GM18951 (cell line): ENCODE results near the gene ZNF653.

Experiments used
- POLR2A ChIP-seq: IDR thresholded peaks from 4 replicates; pipeline ENCODE4 v1.6.1; 2011; ENCODE audit warnings: mild to moderate bottlenecking; ENCODE audit not compliant: insufficient read length, insufficient read depth; ENCODE audit errors: extremely low read depth
- in situ Hi-C: fragments of 300-500 bp; cut with MboI; formaldehyde crosslinking; loops from one replicate; pipeline ENCODE4 v1.12.0; 2022; ENCODE audit warnings: low sequenced_read_pairs, mixed read lengths, inconsistent platforms; ENCODE audit not compliant: unreplicated experiment

ZNF653 gene

GRCh38 chr19:11451871-11452619 is 53.6 kb downstream of the ZNF653 start:
- TF ChIP-seq POLR2A: no peak
- in situ Hi-C loops: no loop called here

GRCh38 chr19:11451327-11451870 is 54.2 kb downstream of the ZNF653 start:
- no peak for TF ChIP-seq POLR2A

GRCh38 chr19:11450570-11451326 is 54.9 kb downstream of the ZNF653 start:
- in situ Hi-C loops: no loop called here
- TF ChIP-seq POLR2A: no peak

More at GRCh38 chr19:11451327-11451870, 54.2 kb downstream of the ZNF653 start:
- in situ Hi-C loops: no loop called here

GRCh38 chr19:11448923-11449554 is 56.6 kb downstream of the ZNF653 start:
- TF ChIP-seq POLR2A: no peak
- in situ Hi-C loops: no loop called here

GRCh38 chr19:11448410-11448809 is 57.2 kb downstream of the ZNF653 start:
- in situ Hi-C loops: no loop called here
- TF ChIP-seq POLR2A: no peak

DNA sequence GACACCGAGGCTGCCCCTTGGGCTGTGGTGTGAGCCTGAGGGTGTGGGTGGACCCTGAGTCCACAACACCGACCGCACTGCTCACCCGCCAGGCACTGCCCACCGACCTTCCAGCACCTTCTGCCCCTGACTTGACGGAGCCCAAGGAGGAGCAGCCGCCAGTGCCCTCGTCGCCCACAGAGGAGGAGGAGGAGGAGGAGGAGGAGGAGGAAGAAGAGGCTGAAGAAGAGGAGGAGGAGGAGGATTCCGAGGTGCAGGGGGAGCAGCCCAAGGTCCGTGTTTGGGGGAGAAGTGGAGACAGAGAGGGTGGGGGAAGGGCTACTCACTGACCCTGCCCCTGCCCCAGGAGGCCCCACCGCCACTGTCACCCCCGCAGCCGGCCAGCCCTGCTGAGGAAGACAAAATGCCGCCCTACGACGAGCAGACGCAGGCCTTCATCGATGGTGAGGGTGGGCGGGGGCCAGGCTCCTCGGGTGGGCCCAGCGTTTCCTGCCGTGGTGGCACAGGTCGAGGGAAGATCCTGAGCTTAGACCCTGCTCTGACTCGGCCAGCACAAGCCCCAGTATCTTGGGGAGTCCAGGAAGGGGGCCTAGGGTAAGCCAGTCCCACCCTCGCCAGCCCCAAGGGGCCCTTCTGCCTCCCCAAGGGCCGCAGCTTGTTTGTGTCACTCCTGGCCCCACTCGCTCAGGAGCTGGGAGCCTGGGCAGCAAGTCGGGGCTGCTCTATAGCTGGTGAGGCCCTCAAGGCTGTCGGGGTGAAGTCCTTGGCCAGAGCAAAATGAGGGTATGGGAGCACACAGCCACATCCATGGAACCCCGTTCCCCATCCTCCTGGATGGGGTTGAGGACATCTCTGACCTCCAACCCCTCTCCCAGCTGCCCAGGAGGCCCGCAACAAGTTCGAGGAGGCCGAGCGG is 58.0 kb downstream of the ZNF653 start:
- in situ Hi-C loops: no loop called here
- no peak for TF ChIP-seq POLR2A

DNA sequence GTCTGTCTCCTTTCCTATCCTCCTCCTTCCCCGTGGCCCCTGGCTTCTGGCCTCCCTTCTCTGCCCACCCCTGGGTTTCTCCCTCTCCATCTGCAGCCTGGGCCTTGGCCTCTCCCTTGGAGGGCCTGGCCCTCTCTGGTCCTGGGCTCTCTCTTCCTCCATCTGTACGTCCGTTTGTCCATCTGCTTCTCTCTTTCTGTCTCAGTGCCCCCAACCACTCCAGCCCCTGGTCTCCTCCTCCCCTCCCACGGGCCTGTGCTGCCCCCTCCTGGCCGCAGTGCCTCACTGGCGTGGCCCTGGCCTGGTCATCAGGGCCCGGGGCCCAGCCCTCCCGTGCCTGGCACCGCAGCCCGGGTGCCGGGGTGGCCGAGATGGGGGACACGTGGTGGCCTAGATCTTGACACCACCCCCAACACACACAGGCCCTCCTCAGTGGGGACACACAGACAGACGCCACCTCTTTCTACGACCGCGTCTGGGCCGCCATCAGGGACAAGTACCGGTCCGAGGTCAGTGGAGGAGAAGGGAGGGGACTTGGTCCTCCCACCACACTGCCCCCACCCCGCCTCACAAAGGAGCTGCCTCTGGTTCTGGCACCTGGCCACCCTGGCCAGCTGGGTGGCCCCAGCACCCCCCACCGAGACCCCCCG is 58.9 kb downstream of the ZNF653 start:
- no peak for TF ChIP-seq POLR2A
- in situ Hi-C loops: no loop called here

GRCh38 chr19:11446271-11446651 is 59.4 kb downstream of the ZNF653 start:
- in situ Hi-C loops: no loop called here
- TF ChIP-seq POLR2A: no peak

- in situ Hi-C loops: no loop called here
- TF ChIP-seq POLR2A: no peak
These were observed 60.5 kb downstream of the ZNF653 start for GRCh38 chr19:11445141-11445540.

- in situ Hi-C loops: no loop called here
- no peak for TF ChIP-seq POLR2A
These were observed 61.6 kb downstream of the ZNF653 start for GRCh38 chr19:11444059-11444458.

DNA sequence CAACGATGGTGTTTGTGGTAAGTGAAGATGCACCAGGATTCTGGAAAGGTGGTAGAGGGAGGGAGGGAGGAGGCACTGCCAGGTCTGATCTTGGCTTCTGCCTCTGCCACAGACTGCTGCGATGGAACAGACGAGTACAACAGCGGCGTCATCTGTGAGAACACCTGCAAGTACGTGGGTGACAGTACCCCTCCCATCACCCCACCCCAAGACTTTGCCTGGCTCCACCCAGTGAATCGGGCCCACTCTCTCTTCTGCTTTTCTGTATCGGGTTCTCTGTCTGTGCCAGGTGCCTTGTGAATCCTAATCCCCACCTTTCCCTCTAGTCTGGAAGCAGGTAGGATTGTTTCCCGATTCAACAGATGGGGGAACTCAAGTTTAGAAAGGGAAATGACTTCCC is 67.7 kb downstream of the ZNF653 start:
- TF ChIP-seq POLR2A: no peak
- in situ Hi-C loops: no loop called here

GRCh38 chr19:11435833-11436313 is 69.8 kb downstream of the ZNF653 start:
- in situ Hi-C loops: no loop called here
- no peak for TF ChIP-seq POLR2A
